MM.1S (cell line): Measurements from ENCODE around the gene BABAM1.

Source experiments
- DNase-seq: peaks from one replicate; pipeline ENCODE4 v3.0.0-alpha.2; 2015
- H2AFZ ChIP-seq: fragments of 300-600 bp; sonication (generic); 2 replicates; pipeline ENCODE4 v1.6.0; 2016; ENCODE audit warnings: antibody characterized with exemption, low read length
- H3F3A ChIP-seq: fragments of 300-600 bp; sonication (generic); 2 replicates; pipeline ENCODE4 v1.6.1; 2016; ENCODE audit warnings: mild to moderate bottlenecking, antibody characterized with exemption, low read length, moderate library complexity, mixed read lengths; ENCODE audit not compliant: insufficient read depth
- H3K27ac ChIP-seq: fragments of 300-600 bp; sonication (generic); 2 replicates; pipeline ENCODE4 v1.5.1; 2016; ENCODE audit warnings: mild to moderate bottlenecking, low read length
- H3K27me3 ChIP-seq: fragments of 300-600 bp; sonication (generic); replicated peaks from 2 replicates; pipeline ENCODE4 v1.6.0; 2016; ENCODE audit warnings: low read length; ENCODE audit not compliant: insufficient read depth
- H3K36me3 ChIP-seq: fragments of 300-600 bp; sonication (generic); replicated peaks from 2 replicates; pipeline ENCODE4 v1.6.1; 2016; ENCODE audit warnings: mild to moderate bottlenecking, low read length, mixed read lengths; ENCODE audit not compliant: insufficient read depth
- H3K4me1 ChIP-seq: fragments of 300-600 bp; sonication (generic); 2 replicates; pipeline ENCODE4 v1.6.1; 2016; ENCODE audit warnings: low read length, mixed read lengths
- H3K4me2 ChIP-seq: fragments of 300-600 bp; sonication (generic); 2 replicates; pipeline ENCODE4 v1.6.0; 2016; ENCODE audit warnings: low read depth, low read length
- H3K4me3 ChIP-seq: fragments of 300-600 bp; sonication (generic); 2 replicates; pipeline ENCODE4 v1.5.1; 2016; ENCODE audit warnings: low read length, mixed read lengths
- H3K79me2 ChIP-seq: fragments of 300-600 bp; sonication (generic); 2 replicates; pipeline ENCODE4 v1.6.1; 2016; ENCODE audit warnings: mixed run types, low read length, mixed read lengths
- H3K9ac ChIP-seq: fragments of 300-600 bp; sonication (generic); 2 replicates; pipeline ENCODE4 v1.6.1; 2016; ENCODE audit warnings: low read length, mixed read lengths
- H3K9me2 ChIP-seq: fragments of 300-600 bp; sonication (generic); replicated peaks from 2 replicates; pipeline ENCODE4 v1.6.1; 2016; ENCODE audit warnings: mild to moderate bottlenecking, low read length, mixed read lengths; ENCODE audit not compliant: insufficient read depth
- H3K9me3 ChIP-seq: fragments of 300-600 bp; sonication (generic); replicated peaks from 2 replicates; pipeline ENCODE4 v1.6.1; 2016; ENCODE audit warnings: mild to moderate bottlenecking, low read length, mixed read lengths; ENCODE audit not compliant: insufficient read depth
- H4K20me1 ChIP-seq: fragments of 300-600 bp; sonication (generic); 2 replicates; pipeline ENCODE4 v1.6.1; 2016; ENCODE audit warnings: mild to moderate bottlenecking, low read length, moderate library complexity, mixed read lengths; ENCODE audit not compliant: insufficient read depth
- EZH2 ChIP-seq: fragments of 300-600 bp; sonication (generic); optimal IDR thresholded peaks from 2 replicates; pipeline ENCODE3; 2017; ENCODE audit warnings: low read depth, mild to moderate bottlenecking, antibody characterized with exemption, low read length, mixed read lengths
- EZH2phosphoT487 ChIP-seq: fragments of 300-600 bp; sonication (generic); IDR thresholded peaks from 2 replicates; pipeline ENCODE4 v1.6.1; 2018; ENCODE audit warnings: antibody characterized with exemption, low read length
- TF ChIP-seq, protein P1 (sequence below): fragments of 300-600 bp; sonication (generic); IDR thresholded peaks from 2 replicates; pipeline ENCODE4 v1.5.1; 2016; ENCODE audit warnings: antibody characterized with exemption, low read length, mixed read lengths

Gene BABAM1

DNA sequence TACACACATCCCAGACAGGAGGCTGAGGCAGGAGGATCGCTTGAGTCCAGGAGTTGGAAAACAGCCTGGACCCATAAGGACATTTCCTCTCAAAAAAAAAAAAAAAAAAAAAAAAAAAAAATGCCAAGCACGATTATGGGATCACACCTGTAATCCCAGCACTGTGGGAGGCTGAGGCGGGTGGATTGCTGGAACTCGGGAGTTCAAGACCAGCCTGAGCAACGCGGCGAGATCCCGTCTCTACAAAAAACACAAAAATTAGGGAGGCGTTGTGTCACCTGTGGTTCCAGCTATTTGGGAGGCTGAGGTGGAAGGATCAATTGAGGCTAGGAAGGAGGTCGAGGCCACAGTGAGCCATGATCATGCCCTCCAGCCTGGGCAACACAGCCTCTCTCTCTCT is 42.2 kb upstream of the BABAM1 start:
- H3K4me2 ChIP-seq, result no peak overlapping the region
- no peak overlapping the region for H2AFZ ChIP-seq
- H3K36me3 ChIP-seq, result no peaks in the 10 kb centered on the region
- H3K79me2 ChIP-seq, result no peaks in the 10 kb centered on the region
- DNase-seq, result no peak
- no peaks in the 10 kb centered on the region; the same call in 1 of the 2 replicates for H3K27me3 ChIP-seq
- no peak overlapping the region for H3K4me3 ChIP-seq
- TF ChIP-seq EZH2 (no peak), EZH2phosphoT487 (no peak)
- TF ChIP-seq, protein P1, sequence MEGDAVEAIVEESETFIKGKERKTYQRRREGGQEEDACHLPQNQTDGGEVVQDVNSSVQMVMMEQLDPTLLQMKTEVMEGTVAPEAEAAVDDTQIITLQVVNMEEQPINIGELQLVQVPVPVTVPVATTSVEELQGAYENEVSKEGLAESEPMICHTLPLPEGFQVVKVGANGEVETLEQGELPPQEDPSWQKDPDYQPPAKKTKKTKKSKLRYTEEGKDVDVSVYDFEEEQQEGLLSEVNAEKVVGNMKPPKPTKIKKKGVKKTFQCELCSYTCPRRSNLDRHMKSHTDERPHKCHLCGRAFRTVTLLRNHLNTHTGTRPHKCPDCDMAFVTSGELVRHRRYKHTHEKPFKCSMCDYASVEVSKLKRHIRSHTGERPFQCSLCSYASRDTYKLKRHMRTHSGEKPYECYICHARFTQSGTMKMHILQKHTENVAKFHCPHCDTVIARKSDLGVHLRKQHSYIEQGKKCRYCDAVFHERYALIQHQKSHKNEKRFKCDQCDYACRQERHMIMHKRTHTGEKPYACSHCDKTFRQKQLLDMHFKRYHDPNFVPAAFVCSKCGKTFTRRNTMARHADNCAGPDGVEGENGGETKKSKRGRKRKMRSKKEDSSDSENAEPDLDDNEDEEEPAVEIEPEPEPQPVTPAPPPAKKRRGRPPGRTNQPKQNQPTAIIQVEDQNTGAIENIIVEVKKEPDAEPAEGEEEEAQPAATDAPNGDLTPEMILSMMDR, result no peak
- no peak overlapping the region for H3K27ac ChIP-seq
- peaks cover 4% of the 10 kb centered on the region; the same call in 1 of the 2 replicates for H3K4me1 ChIP-seq
- H4K20me1 ChIP-seq, result no peaks in the 10 kb centered on the region
- no peaks in the 10 kb centered on the region for H3K9me3 ChIP-seq
- no peaks in the 10 kb centered on the region for H3F3A ChIP-seq
- H3K9me2 ChIP-seq, result no peaks in the 10 kb centered on the region
- H3K9ac ChIP-seq, result no peak overlapping the region

DNA sequence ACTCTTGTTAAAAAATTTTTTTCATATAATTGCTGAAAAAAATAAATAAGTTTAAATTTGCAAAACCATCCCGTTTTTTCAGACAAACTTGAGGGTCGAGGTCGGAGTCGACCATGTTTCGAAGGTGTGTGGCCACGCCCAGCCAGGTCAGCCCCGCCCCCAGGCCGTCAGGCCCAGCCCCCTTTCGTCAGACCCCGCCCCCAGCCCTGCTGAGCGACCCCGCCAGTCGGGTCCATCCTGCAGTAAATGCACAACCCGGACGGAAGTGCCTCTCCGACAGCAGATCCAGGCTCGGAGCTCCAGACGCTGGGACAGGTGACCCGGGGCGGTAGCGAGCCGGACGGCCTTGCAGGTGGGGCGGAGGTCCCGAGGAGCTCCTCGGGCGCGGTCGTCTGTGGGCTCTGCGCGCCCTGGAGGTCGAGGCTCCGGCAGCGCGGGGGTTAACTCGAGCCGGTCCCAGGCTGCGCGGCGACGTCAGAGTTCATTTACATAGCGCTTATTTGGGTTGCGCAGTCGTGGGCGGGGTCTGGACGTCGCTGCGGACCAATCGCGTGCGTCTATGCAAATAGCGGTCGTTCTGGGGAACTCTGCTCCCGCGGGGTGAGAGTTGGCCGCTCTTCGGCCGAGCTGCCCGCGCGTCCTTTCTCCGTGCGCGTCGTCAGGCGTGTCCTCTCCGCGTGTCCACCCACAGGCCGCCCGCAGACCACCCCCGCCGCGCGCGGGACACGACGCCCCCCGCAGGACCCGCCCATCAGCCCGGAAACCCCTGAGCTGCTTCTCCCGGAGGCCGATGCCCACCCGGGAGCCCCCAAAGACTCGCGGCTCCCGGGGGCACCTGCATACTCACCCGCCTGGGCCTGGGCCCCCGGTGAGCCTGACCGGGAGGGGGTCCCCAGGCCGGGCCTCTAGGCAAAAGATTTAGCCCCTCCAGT is 41.0 kb upstream of the BABAM1 start, which contains the start of gene OCEL1:
OCEL1 (plus strand) TSS at position 225 of the 932 bp plus-strand sequence; CDS start at position 247, 22 bp downstream.
- H3K36me3 ChIP-seq, result no peaks in the 10 kb centered on the region
- H4K20me1 ChIP-seq, result no peaks in the 10 kb centered on the region
- peak within 1 kb of the TSS; percentile 76; the same call in 1 of the 2 replicates for H3K27ac ChIP-seq

DNA sequence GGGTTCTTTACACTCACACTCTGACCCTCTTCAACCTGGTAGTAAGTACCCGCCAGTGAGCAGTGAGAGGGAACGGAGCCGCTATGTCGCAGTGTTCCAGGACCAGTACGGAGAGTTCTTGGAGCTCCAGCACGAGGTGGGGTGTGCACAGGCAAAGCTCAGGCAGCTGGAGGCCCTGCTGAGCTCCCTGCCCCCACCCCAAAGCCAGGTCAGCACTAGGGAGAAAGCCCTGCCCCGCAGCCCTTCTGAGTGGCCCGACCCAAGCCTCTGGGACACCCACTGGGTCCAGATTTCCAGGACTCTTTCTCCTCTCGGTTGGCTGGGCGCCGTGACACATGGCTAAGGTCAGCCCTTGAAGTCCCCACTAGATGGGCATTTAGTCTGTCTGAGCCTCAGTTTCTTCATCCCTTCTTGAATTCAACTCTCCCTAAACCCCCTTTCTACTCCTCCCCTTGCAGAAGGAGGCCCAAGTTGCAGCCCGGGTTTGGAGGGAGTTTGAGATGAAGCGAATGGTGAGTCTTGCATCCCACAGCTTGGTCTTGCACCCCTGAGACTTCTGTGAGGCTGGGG is 39.4 kb upstream of the BABAM1 start:
- no peak for TF ChIP-seq EZH2phosphoT487
- TF ChIP-seq, protein P1, result no peak
- H3K4me3 ChIP-seq, result no peak overlapping the region
- peaks cover 4% of the 10 kb centered on the region; the same call in 1 of the 2 replicates for H3K4me1 ChIP-seq
- H3F3A ChIP-seq, result no peaks in the 10 kb centered on the region
- no peak overlapping the region for H3K27ac ChIP-seq
- no peaks in the 10 kb centered on the region for H4K20me1 ChIP-seq
- H3K9me2 ChIP-seq, result no peaks in the 10 kb centered on the region
- no peaks in the 10 kb centered on the region for H3K36me3 ChIP-seq
- no peak overlapping the region for H3K9ac ChIP-seq
- DNase-seq, result no peak
- no peaks in the 10 kb centered on the region for H3K79me2 ChIP-seq
- H3K9me3 ChIP-seq, result no peaks in the 10 kb centered on the region
- no peak overlapping the region for H2AFZ ChIP-seq
- H3K4me2 ChIP-seq, result no peak overlapping the region
- no peaks in the 10 kb centered on the region; the same call in 1 of the 2 replicates for H3K27me3 ChIP-seq

More for the DNA sequence above, 41.0 kb upstream of the BABAM1 start, which contains the start of gene OCEL1:
- H2AFZ ChIP-seq, result peak within 1 kb of the TSS; percentile 87
- DNase-seq, result peak; percentile 98
- H3K79me2 ChIP-seq, result no peaks in the 10 kb centered on the region
- no peaks in the 10 kb centered on the region for H3K9me3 ChIP-seq
- no peaks in the 10 kb centered on the region; the same call in 1 of the 2 replicates for H3K27me3 ChIP-seq
- H3K4me3 ChIP-seq, result peak within 1 kb of the TSS; percentile 73
- TF ChIP-seq, protein P1, result no peak
- TF ChIP-seq EZH2 (no peak), EZH2phosphoT487 (no peak)
- H3K4me1 ChIP-seq, result peaks cover 4% of the 10 kb centered on the region; the same call in 1 of the 2 replicates
- H3K4me2 ChIP-seq, result peak within 1 kb of the TSS; percentile 86
- no peaks in the 10 kb centered on the region for H3K9me2 ChIP-seq
- H3K9ac ChIP-seq, result peak within 1 kb of the TSS; percentile 64; the same call in 1 of the 2 replicates
- H3F3A ChIP-seq, result no peaks in the 10 kb centered on the region
